ENCODE measurements around the gene NUDT4. TPM values are rescaled to one million over a fixed set of nuclear protein-coding genes. Genes with fewer than 3 reads are reported as not detected.

NUDT4 gene
- total and polyA plus RNA-seq, 9 of the 15 experiments (the other 6 are each of a cell fraction or from before 2014, with no cell fraction given) = 38.1 to 164 (median 99.2) TPM

DNA sequence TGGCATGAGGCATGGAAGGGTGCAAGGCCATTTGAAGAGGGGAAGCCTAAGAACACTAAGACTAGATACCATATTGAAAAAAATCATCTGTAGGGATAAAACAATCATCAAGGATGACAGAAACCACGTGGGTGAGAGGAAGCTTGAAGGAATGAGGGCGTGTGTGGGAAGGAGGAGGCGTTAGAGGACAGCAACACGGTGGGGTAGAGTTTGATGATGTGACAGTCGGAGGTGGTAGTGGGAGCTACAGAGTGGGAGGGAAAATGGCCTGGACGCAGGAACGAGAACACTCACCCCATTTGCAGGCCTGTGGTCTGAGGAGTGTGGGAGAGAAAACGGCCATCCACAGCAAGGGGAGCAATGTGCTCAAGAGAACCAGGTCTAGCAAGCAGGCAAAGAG is 25.4 kb upstream of the NUDT4 start:
- Histone ChIP-seq H3K9me1 (ENCODE audit: control insufficient read depth, insufficient read depth, low read length) (no peaks in the 10 kb centered on the region), H3K79me2 (ENCODE audit: control insufficient read depth, insufficient read depth, low read length) (no peaks in the 10 kb centered on the region), H3K4me2 (ENCODE audit: insufficient read depth, low read length) (no peak overlapping the region), H3K9me3 (replicated peaks; ENCODE audit: control insufficient read depth, insufficient read depth, low read depth, low read length) (no peaks in the 10 kb centered on the region), H3K9ac (ENCODE audit: insufficient read depth in 1 of 2, low read depth in 2 of 2, low read length in 2 of 2) (peak overlapping the region in 1 of 2 experiments; percentile 41; a peak in 1 of 4 replicates), H3K27ac (ENCODE audit: extremely low read depth, low read depth, low read length) (no peak overlapping the region), H2AFZ (ENCODE audit: low read depth, low read length) (0 out of 2 replicates have a peak overlapping the region, but pooled peaks have one; percentile 28), H3K27me3 (ENCODE audit: control insufficient read depth in 2 of 2, insufficient read depth in 2 of 2, low read length in 2 of 2) (no peaks in the 10 kb centered on the region), H4K20me1 (replicated peaks; ENCODE audit: control insufficient read depth, insufficient read depth, low read length) (no peaks in the 10 kb centered on the region), H3K4me1 (replicated peaks in 1 of 2; ENCODE audit: control insufficient read depth in 2 of 2, insufficient read depth in 2 of 2, low read length in 2 of 2) (peaks cover 0 to under 1% of the 10 kb centered on the region in 2 experiments; a peak in 3 of 5 replicates), H3K4me3 (no peak overlapping the region), H3K36me3 (ENCODE audit: control insufficient read depth, insufficient read depth, low read length) (no peaks in the 10 kb centered on the region)
- intact Hi-C loops (cut with micrococcal nuclease) = no loop called here
- POLR2A ChIA-PET = interaction anchor here (0.6 to 1.5 kb wide), 4 partner anchors 11 to 23 kb away, joined by 3 to 8 read pairs (median 4); no protein-coding TSS in a partner anchor
- WGBS (ENCODE audit: insufficient coverage, low coverage, missing lambda C conversion rate) = 46% methylated on average over 8 of the region's 8 CpGs
- ATAC-seq (no peak), DNase-seq (ENCODE audit: extremely low read depth in 1 of 4, low spot score in 3 of 4) (no peak), FAIRE-seq (no peak)
- CTCF ChIA-PET (ENCODE audit: low intra/inter-chr PET ratio) = no interaction called here
- in situ Hi-C loops (cut with MboI) = no loop called here
- BruUV-seq (replicated peaks) = no TSS peak
- TF ChIP-seq, protein P1, sequence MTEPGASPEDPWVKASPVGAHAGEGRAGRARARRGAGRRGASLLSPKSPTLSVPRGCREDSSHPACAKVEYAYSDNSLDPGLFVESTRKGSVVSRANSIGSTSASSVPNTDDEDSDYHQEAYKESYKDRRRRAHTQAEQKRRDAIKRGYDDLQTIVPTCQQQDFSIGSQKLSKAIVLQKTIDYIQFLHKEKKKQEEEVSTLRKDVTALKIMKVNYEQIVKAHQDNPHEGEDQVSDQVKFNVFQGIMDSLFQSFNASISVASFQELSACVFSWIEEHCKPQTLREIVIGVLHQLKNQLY (CRISPR knock-in tag; conservative IDR thresholded peaks at IDR 0.05) = no peak
- TF ChIP-seq NFE2 (IDR thresholded peaks at IDR 0.05; ENCODE audit: low read depth) (no peak), EGR1 (conservative IDR thresholded peaks at IDR 0.05) (peak; percentile 59), KLF13 (tag; IDR thresholded peaks at IDR 0.05; ENCODE audit: borderline replicate concordance, low read depth) (no peak), NFRKB (IDR thresholded peaks at IDR 0.05; ENCODE audit: low read depth) (no peak)
- TF ChIP-seq, protein P2, sequence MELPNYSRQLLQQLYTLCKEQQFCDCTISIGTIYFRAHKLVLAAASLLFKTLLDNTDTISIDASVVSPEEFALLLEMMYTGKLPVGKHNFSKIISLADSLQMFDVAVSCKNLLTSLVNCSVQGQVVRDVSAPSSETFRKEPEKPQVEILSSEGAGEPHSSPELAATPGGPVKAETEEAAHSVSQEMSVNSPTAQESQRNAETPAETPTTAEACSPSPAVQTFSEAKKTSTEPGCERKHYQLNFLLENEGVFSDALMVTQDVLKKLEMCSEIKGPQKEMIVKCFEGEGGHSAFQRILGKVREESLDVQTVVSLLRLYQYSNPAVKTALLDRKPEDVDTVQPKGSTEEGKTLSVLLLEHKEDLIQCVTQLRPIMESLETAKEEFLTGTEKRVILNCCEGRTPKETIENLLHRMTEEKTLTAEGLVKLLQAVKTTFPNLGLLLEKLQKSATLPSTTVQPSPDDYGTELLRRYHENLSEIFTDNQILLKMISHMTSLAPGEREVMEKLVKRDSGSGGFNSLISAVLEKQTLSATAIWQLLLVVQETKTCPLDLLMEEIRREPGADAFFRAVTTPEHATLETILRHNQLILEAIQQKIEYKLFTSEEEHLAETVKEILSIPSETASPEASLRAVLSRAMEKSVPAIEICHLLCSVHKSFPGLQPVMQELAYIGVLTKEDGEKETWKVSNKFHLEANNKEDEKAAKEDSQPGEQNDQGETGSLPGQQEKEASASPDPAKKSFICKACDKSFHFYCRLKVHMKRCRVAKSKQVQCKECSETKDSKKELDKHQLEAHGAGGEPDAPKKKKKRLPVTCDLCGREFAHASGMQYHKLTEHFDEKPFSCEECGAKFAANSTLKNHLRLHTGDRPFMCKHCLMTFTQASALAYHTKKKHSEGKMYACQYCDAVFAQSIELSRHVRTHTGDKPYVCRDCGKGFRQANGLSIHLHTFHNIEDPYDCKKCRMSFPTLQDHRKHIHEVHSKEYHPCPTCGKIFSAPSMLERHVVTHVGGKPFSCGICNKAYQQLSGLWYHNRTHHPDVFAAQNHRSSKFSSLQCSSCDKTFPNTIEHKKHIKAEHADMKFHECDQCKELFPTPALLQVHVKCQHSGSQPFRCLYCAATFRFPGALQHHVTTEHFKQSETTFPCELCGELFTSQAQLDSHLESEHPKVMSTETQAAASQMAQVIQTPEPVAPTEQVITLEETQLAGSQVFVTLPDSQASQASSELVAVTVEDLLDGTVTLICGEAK (IDR thresholded peaks at IDR 0.05) = no peak
- TF ChIP-seq, protein P2 (CRISPR knock-in tag; IDR thresholded peaks at IDR 0.05) = no peak
